A549 (cell line): ENCODE results near the gene NCOA1.

Experiments used
- EP300 ChIP-seq, 2 experiments: fragments of >200 bp; sonication (Bioruptor Twin); formaldehyde crosslinking; IDR thresholded peaks; 2 replicates in 1 of 2; 3 replicates in 1 of 2; pipeline ENCODE4 v1.6.1; 2016 to 2017
- ESRRA ChIP-seq: fragments of 150-350 bp; IDR thresholded peaks from 2 replicates; pipeline ENCODE4 v1.6.1; 2014; ENCODE audit warnings: mild to moderate bottlenecking, low read length, borderline replicate concordance
- FOSB ChIP-seq: fragments of 250-450 bp; sonication (Bioruptor Pico); IDR thresholded peaks from 2 replicates; pipeline ENCODE4 v1.5.0; 2020; ENCODE audit warnings: mild to moderate bottlenecking, moderate library complexity
- HDAC2 ChIP-seq: fragments of 200-600 bp; sonication (generic); IDR thresholded peaks from 2 replicates; pipeline ENCODE4 v1.6.1; 2016
- JUNB ChIP-seq: fragments of >200 bp; sonication (Bioruptor Twin); formaldehyde crosslinking; IDR thresholded peaks from 2 replicates; pipeline ENCODE4 v1.6.1; 2016
- MAFK ChIP-seq: fragments of 450-650 bp; IDR thresholded peaks from 2 replicates; pipeline ENCODE4 v1.6.1; 2014; ENCODE audit not compliant: partially characterized antibody
- MYC ChIP-seq: IDR thresholded peaks from 2 replicates; pipeline ENCODE4 v1.6.1; 2012; ENCODE audit warnings: mild to moderate bottlenecking, inconsistent platforms, low read length, improper control_type of control experiment, borderline replicate concordance
- POLR2A ChIP-seq: IDR thresholded peaks from 2 replicates; pipeline ENCODE4 v1.6.1; 2012; ENCODE audit warnings: mild to moderate bottlenecking, low read length
- RAD21 ChIP-seq, 2 experiments: fragments of >200 bp in 1 of 2; sonication (Bioruptor Twin) in 1 of 2; formaldehyde crosslinking in 1 of 2; IDR thresholded peaks in 1 of 2; conservative IDR thresholded peaks in 1 of 2; 2 replicates in 1 of 2; 3 replicates in 1 of 2; pipeline ENCODE4 v1.6.1; 2012 to 2018; ENCODE audit warnings: inconsistent platforms in 1 of 2
- SMC3 ChIP-seq: fragments of >200 bp; sonication (Bioruptor Twin); formaldehyde crosslinking; IDR thresholded peaks from 3 replicates; pipeline ENCODE4 v1.6.1; 2018; ENCODE audit warnings: inconsistent platforms
- ZFP36 ChIP-seq: fragments of 450-650 bp; IDR thresholded peaks from 2 replicates; pipeline ENCODE4 v1.6.1; 2014; ENCODE audit warnings: borderline replicate concordance; ENCODE audit not compliant: partially characterized antibody
- TF ChIP-seq, protein P1 (sequence below): fragments of >200 bp; sonication (Bioruptor Twin); formaldehyde crosslinking; IDR thresholded peaks from 3 replicates; pipeline ENCODE4 v1.5.1; 2016
- TF ChIP-seq, protein P2 (sequence below): fragments of 200-600 bp; sonication (generic); IDR thresholded peaks from 2 replicates; pipeline ENCODE4 v1.6.1; 2016; ENCODE audit warnings: antibody characterized with exemption, mild to moderate bottlenecking, moderate library complexity

DNA sequence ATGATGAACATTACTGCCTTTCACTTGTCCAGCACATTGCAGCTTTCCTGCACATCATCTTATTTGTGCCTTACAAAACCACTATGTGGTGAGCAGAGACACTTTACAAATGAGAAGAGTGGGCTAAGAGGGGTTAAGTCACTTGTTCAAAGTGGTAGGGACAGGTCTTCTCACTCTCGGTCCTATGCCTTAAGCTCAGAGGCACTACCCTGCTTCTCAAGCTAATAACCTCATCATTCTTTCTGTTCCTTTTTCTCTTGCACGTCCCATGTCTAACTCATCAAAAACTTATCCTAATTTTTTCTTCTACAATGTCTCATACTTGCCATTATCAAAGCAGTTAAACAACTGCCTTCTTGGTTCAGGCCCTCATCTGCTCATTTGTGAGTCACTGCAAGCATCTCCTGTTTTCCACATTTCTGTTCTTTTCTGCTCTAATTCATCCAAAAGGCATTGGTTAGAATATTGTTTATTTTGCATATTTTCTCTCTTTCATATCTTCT, 21.9 kb upstream of the NCOA1 start:
- no peak for TF ChIP-seq JUNB
- TF ChIP-seq ZFP36: no peak
- no peak for TF ChIP-seq FOSB (CRISPR knock-in tag)
- no peak for TF ChIP-seq MYC
- TF ChIP-seq, protein P1, sequence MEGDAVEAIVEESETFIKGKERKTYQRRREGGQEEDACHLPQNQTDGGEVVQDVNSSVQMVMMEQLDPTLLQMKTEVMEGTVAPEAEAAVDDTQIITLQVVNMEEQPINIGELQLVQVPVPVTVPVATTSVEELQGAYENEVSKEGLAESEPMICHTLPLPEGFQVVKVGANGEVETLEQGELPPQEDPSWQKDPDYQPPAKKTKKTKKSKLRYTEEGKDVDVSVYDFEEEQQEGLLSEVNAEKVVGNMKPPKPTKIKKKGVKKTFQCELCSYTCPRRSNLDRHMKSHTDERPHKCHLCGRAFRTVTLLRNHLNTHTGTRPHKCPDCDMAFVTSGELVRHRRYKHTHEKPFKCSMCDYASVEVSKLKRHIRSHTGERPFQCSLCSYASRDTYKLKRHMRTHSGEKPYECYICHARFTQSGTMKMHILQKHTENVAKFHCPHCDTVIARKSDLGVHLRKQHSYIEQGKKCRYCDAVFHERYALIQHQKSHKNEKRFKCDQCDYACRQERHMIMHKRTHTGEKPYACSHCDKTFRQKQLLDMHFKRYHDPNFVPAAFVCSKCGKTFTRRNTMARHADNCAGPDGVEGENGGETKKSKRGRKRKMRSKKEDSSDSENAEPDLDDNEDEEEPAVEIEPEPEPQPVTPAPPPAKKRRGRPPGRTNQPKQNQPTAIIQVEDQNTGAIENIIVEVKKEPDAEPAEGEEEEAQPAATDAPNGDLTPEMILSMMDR: no peak
- no peak for TF ChIP-seq SMC3
- TF ChIP-seq POLR2A: no peak
- TF ChIP-seq RAD21 (conservative IDR thresholded peaks at IDR 0.05 in 1 of 2, IDR thresholded peaks at IDR 0.05 in 1 of 2): no peak
- TF ChIP-seq EP300 (IDR thresholded peaks at IDR 0.05): no peak
- TF ChIP-seq, protein P2, sequence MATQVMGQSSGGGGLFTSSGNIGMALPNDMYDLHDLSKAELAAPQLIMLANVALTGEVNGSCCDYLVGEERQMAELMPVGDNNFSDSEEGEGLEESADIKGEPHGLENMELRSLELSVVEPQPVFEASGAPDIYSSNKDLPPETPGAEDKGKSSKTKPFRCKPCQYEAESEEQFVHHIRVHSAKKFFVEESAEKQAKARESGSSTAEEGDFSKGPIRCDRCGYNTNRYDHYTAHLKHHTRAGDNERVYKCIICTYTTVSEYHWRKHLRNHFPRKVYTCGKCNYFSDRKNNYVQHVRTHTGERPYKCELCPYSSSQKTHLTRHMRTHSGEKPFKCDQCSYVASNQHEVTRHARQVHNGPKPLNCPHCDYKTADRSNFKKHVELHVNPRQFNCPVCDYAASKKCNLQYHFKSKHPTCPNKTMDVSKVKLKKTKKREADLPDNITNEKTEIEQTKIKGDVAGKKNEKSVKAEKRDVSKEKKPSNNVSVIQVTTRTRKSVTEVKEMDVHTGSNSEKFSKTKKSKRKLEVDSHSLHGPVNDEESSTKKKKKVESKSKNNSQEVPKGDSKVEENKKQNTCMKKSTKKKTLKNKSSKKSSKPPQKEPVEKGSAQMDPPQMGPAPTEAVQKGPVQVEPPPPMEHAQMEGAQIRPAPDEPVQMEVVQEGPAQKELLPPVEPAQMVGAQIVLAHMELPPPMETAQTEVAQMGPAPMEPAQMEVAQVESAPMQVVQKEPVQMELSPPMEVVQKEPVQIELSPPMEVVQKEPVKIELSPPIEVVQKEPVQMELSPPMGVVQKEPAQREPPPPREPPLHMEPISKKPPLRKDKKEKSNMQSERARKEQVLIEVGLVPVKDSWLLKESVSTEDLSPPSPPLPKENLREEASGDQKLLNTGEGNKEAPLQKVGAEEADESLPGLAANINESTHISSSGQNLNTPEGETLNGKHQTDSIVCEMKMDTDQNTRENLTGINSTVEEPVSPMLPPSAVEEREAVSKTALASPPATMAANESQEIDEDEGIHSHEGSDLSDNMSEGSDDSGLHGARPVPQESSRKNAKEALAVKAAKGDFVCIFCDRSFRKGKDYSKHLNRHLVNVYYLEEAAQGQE: no peak
- TF ChIP-seq MAFK: no peak
- no peak for TF ChIP-seq ESRRA
- TF ChIP-seq HDAC2: no peak
